Measurements from ENCODE around the gene MASP1.
"Not testable (repeated sequence)": the region's sequence is repeated elsewhere in the genome, so short reads cannot be mapped to it uniquely, and the experiment has no call there.

The MASP1 gene

DNA sequence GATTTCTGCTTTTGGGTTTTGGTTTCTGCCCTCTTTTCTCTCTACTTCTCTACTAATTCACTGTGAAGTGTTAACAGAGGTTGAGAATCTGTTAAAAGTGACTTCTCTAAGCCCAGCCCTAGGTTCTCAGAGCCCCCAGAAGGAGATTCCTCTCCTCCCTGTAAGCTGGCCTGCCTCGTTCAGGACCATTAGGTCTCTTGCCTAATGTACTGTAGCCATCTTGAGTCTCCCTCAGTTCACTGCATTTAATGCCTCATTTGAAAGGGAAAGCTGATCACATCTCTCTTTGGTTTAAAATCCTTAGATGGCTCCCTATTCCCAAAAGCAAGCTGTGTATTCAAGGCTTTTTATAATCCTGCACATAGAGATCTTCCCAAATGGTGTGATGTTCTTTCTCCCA is 77.9 kb downstream of the MASP1 start:
- no peak for DNase-seq

DNA sequence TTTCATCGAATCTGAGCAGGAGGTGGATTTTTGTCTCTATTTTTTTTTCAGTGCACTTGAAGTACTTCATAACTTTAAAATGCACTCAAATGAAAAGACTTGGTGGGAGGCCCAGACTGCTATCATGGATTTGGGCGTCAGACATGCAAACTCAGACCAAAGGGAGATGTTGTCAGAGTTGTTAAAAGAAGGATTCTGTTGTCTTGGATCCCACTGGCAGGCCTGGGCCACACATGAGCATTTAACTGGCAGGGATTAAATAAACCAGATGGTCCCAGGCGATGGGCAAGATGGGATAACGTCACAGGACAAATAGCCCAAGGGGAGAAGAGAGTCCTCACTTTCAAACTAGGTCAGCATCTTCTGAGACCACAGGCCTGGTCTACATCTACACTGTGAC is 78.8 kb downstream of the MASP1 start:
- DNase-seq = no peak

- DNase-seq = no peak
Measured at GRCh38 chr3:187212196-187212545, 79.4 kb downstream of the MASP1 start.

DNA sequence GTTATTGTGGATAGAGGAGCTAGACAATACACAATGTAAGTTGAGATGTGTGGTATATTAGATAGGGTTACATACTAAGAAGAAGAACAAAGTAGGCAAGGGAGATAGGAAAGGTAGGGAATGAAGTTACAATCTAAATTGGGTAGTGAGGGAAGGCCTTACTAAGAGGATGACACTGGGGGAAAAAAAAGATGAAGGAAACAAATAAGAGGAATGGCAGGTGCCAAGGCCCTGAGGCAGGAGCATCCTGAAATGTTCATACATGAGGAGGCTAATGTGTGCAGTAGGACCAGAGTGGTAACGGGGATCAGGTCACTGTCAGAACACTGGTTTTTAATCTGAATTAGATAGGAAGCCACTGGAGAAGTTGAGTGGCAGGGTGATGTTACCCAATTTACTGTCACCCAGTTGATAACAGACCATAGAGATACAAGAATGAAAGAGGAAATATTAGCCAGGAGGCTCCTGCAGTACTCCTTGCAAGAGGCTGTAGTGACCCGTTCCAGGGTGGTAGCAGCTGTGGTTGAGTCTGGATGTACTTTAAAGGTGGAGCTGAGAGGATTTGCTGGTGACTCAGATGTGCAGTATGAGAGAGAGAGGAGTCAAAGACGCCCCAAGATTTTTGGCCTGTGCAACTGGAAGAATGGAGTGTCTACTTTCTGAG is 79.9 kb downstream of the MASP1 start:
- no peak for DNase-seq

- no peak for DNase-seq
Measured at GRCh38 chr3:187210545-187211327, 80.8 kb downstream of the MASP1 start.

DNA sequence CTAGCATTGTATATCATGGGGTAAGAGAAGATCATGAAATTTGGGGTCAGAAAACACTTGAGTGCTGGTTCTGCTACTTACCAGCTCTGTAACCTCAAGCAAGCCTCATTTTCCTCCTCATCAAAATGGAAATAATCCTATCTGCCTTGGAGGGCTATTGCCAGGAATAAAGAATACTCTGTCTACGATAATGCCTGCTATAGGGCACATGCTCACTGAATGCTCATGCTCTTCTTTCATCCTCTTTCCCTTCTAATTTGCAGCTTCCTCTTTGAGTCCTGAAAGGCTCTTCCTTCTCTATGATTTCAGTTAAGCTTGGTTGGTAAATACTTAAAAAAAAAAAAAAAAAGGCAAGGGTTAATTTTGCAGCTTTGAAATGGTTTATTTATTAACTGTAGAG is 81.4 kb downstream of the MASP1 start:
- no peak for DNase-seq

DNA sequence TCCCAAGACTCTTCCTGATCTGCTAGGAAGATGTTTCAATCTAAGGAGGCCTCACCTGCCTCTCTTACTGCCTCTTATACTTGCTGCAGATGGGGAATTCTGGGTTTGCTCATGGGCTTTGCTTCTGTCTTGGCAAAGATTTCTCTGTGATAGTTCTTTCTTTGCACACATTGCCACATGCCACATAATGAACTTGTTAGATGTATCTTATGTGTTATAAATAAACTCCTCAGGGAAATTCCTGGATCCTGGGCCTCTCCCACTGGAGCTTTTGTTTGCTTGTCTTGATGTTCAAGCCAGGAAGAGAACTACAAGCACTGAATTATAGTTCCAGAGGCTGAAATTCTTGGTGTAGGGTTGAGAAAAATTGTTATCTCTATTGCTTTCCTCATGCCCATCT is 82.0 kb downstream of the MASP1 start:
- no peak for DNase-seq

DNA sequence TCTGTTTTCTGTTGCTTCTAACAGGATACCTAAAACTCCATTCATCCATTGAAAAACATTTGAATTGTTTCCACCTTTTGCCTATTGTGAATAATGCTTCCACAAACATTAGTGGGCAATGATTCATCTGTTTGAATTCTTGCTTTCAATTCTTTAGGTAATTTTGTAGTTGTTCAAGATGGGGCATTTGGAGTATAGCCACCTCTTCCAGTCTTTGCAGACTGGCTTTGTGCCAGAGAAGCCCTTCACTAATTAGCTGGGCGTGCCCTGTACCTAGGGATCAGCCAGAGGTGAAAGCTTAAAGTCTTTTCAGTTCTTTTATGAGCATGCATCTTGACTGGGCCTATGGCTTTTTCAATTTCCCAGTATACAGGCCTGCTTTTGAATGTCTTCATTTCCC is 83.4 kb downstream of the MASP1 start:
- DNase-seq = no peak

DNA sequence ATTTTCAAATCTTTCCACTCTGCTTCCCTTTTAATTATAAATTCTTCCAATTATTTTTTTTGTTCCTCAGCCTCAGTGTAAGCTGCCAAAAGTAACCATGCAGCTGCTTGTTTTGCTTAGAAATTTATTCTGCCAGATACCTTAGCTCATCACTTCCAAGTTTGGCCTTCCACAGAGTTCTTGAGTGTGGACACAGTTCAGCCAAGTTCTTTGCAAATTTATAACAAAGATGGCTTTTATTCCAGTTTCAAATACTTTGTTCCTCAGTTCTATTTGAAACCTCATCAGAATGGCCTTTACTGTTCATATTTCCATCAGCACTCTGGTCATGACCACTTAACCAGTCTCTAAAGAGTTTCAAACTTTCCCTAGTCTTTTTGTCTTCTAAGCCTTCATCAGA is 83.9 kb downstream of the MASP1 start:
- no peak for DNase-seq

DNA sequence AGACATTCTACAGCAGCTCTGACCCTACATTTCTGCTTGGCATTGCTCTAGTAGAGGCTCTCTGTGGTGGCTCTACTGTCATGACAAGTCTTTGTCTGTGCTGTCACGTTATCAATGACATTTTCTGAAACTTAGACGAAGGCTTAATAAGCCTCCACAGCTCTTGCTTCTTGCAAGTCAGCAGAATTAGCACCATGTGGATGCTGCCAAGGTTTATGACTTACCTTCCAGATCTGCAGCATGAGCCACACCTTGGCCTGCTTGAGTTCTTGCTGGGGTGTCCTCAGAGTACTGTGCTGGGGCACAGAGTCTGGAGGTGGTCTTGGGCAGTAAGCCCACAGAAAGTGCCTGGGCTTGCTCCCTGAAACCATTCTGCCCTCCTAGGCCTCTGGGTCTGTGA is 84.5 kb downstream of the MASP1 start:
- DNase-seq = no peak

GRCh38 chr3:187205683-187206082 is 85.9 kb downstream of the MASP1 start:
- DNase-seq = no peak

GRCh38 chr3:187199463-187200050 is 92.0 kb downstream of the MASP1 start:
- not testable (repeated sequence) for DNase-seq

- no peak for DNase-seq
Measured at GRCh38 chr3:187198490-187198889, 93.0 kb downstream of the MASP1 start.

- DNase-seq = no peak
Measured at GRCh38 chr3:187197335-187197649, 94.2 kb downstream of the MASP1 start, which contains the start of gene RTP1. TSS of gene RTP1 (plus strand) at chr3:187197486. CDS start at chr3:187197516, 30 bp downstream.

GRCh38 chr3:187196573-187197334 is 94.8 kb downstream of the MASP1 start:
- no peak for DNase-seq

- DNase-seq = no peak
Measured at GRCh38 chr3:187193181-187193580, 98.4 kb downstream of the MASP1 start.

DNA sequence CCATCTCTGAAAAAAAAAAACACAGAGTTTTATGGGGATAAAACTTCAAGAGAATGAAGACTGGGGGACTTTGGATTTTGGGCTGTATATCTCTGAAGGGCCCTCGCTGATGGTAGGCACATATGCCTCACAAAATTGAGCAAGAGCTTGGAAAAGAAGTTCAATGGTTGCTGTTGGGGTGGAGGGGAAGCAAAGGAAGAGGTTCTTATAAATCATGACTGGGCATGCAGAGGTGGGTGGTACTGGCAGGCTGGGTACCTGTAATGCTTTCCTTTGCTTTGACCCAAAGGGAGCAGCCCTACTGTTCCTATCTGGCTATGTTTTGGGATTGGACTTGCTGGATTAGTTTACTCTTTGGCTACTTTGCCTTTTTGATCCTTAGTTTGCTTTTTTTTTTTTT is 100.3 kb downstream of the MASP1 start:
- no peak for DNase-seq

DNA sequence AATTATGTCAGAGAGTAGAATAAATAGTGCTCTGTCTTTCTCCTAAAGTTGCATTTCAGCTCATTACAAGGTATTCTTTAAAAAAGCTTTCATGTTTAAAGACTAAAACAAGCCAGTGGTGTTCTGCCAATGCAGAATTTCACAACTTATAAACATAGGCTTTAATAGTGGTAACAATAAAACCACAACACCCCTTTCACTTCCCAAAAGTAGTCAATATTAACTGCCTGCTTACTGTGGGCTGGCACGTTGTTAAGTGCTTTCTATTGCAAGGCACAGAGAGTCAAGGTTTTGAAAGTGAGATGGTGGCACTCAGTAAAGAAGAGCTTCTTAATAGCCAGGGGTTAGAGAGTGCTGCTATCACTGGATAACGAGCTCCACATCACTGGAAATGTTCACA is 102.6 kb downstream of the MASP1 start:
- DNase-seq = no peak

GRCh38 chr3:187186801-187187421 is 104.6 kb downstream of the MASP1 start:
- DNase-seq = no peak

GRCh38 chr3:187186375-187186774 is 105.2 kb downstream of the MASP1 start:
- DNase-seq = no peak

GRCh38 chr3:187185759-187186158 is 105.8 kb downstream of the MASP1 start:
- DNase-seq = no peak
